SKM-1 (cell line): ENCODE measurements around the gene GABPA.

ENCODE experiments used
- DNase-seq: peaks from one replicate; lab custom pipeline; 2025; ENCODE audit not compliant: unreplicated experiment; lab: John Stamatoyannopoulos, UW

The GABPA gene

GRCh38 chr21:25801217-25802014 lies 66.6 kb downstream of the GABPA start:
- DNase-seq = peak; percentile 73

DNA sequence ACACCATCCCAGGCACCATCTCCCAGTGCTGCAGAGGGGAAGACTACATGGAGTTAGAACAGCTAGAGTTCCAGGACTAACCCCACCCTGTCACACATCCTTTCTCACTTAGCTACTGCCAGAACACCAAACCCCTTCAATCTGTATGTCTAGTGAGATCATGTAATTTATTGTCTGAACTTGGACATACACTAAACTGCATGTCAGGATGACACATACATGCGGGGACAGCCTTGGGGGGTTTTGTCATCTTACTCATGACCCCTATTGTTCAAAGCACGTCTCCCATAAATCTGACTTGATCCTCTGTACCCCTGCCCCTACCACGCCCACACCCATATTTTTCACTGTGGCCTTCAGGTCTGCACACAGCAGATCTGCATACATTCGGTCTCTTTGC lies 71.3 kb downstream of the GABPA start:
- no peak for DNase-seq

DNA sequence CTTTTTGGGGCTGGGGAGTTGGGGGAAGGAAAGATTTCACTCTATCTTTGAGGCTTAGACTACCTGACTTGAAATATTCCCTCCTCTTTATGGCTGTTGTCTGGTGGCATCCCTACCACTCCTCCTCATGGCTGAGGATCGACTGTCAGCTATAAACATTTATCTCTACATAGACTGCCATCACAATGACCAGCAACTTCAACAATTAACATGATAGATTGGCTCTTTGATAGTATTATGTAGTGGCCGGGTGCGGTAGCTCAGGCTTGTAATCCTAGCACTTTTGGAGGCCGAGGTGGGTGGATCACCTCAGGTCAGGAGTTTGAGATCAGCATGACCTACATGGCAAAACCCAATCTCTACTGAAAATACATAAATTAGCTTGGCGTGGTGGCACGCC lies 72.4 kb downstream of the GABPA start:
- no peak for DNase-seq

GRCh38 chr21:25809013-25809412 lies 74.2 kb downstream of the GABPA start:
- no peak for DNase-seq

- no peak for DNase-seq
Measured at GRCh38 chr21:25811186-25811585, 76.4 kb downstream of the GABPA start.

- DNase-seq = no peak
Measured at GRCh38 chr21:25813917-25814316, 79.1 kb downstream of the GABPA start.

GRCh38 chr21:25818121-25818520 lies 83.3 kb downstream of the GABPA start:
- DNase-seq = no peak

GRCh38 chr21:25818551-25818950 lies 83.8 kb downstream of the GABPA start:
- no peak for DNase-seq
